Astrocyte of the cerebellum (primary cell): ENCODE results near the gene EME2.

ENCODE experiments used
- DNase-seq: peaks from one replicate; pipeline ENCODE4 v3.0.0-alpha.2; 2011; ENCODE audit warnings: low read depth
- H3K4me3 ChIP-seq: 2 replicates; pipeline ENCODE4 v1.5.1; 2011; ENCODE audit warnings: mild to moderate bottlenecking, low read depth, low read length, moderate library complexity
- CTCF ChIP-seq: IDR thresholded peaks from 2 replicates; pipeline ENCODE4 v1.5.1; 2012; ENCODE audit warnings: low read length, low read depth, moderate library complexity, mild to moderate bottlenecking; ENCODE audit errors: missing control alignments
- in situ Hi-C: cut with HindIII; loops from 2 replicates; pipeline ENCODE4 v1.10.0; 2017; ENCODE audit warnings: low sequenced_read_pairs

The EME2 gene

GRCh38 chr16:1749152-1750117, 23.2 kb upstream of the EME2 start:
- DNase-seq, result no peak
- no peak for TF ChIP-seq CTCF
- in situ Hi-C loops, result loop anchor here (10.0 kb wide), 1 partner anchor 65 kb away; no protein-coding TSS in a partner anchor
- no peak overlapping the region for H3K4me3 ChIP-seq

DNA sequence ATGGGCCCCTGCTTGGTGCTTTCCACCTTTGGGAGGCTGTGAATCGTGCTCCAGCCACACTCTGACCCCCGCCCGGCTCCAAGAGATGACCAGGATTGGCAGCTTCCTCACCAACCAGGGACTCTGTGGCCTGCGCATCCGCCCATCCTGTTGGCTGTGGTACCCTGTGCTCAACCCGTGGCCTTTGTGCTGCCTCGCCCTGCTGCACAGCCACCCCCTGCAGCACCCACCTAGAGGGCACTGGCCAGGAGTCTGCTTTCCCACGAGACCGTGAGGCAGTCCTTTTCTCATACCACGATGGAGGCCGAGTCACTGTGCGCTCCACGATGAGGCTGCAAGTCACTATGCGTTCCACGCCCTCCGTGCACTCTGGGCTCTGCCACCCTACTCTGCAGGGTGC, 20.7 kb upstream of the EME2 start:
- TF ChIP-seq CTCF, result no peak
- in situ Hi-C loops, result no loop called here
- no peak overlapping the region for H3K4me3 ChIP-seq
- DNase-seq, result no peak

DNA sequence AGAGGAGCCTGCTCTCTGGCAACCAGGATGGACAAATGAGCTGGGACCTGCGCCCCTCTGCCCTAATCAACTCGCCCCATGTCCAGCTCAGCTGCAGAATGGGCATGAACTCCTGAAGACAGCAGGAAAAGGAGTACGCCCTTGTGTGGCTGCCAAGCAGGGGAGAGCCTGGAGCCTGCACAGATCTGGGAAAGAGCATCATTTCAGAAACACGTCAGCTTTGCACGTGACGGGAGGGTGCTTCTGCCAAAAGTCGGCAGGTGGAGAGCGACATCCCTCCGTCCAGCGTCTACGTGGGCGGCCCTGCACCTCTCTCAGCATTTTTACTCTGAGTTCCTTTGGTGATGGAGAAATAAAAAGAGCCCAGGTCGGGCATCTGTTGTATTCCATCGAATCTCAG, 19.8 kb upstream of the EME2 start:
- TF ChIP-seq CTCF, result no peak
- DNase-seq, result no peak
- in situ Hi-C loops, result no loop called here
- H3K4me3 ChIP-seq, result no peak overlapping the region

- in situ Hi-C loops, result no loop called here
- TF ChIP-seq CTCF, result no peak
- no peak overlapping the region for H3K4me3 ChIP-seq
- DNase-seq, result no peak
These were observed 18.4 kb upstream of the EME2 start for GRCh38 chr16:1754204-1754603.

GRCh38 chr16:1757714-1758461, 14.7 kb upstream of the EME2 start:
- TF ChIP-seq CTCF, result no peak
- no peak overlapping the region for H3K4me3 ChIP-seq
- DNase-seq, result no peak
- in situ Hi-C loops, result no loop called here

GRCh38 chr16:1758923-1759322, 13.7 kb upstream of the EME2 start:
- no peak for TF ChIP-seq CTCF
- in situ Hi-C loops, result no loop called here
- H3K4me3 ChIP-seq, result no peak overlapping the region
- no peak for DNase-seq
